Adrenal gland (tissue), 12 donors: Measurements from ENCODE around the gene PLS1. TPM values are rescaled to one million over a fixed set of nuclear protein-coding genes. Genes with fewer than 3 reads are reported as not detected.

Source experiments
- DNase-seq, 7 donors: peaks; one replicate each; pipeline ENCODE4 v3.0.0-alpha.2; 2019 to 2020
- H3K27ac ChIP-seq, 5 donors: fragments of 200-600 bp; sonication (generic) in 4 of 5; 1 replicate in 3 of 5; 2 replicates in 2 of 5; pipeline versions ENCODE4 v1.5.1 to v1.8.0; 2016 to 2020; ENCODE audit warnings: mild to moderate bottlenecking in 1 of 5
- H3K27me3 ChIP-seq: fragments of 200-600 bp; 2 replicates; pipeline ENCODE4 v1.8.0; 2021
- H3K36me3 ChIP-seq, 2 donors: fragments of 200-600 bp; replicated peaks in 1 of 2; 1 replicate in 1 of 2; 2 replicates in 1 of 2; pipeline versions ENCODE4 v1.5.1 to v1.8.0; 2018 to 2022
- H3K4me1 ChIP-seq, 2 donors: fragments of 200-600 bp; replicated peaks in 1 of 2; 1 replicate in 1 of 2; 2 replicates in 1 of 2; pipeline versions ENCODE4 v1.5.1 to v1.8.0; 2018 to 2021
- H3K4me3 ChIP-seq, 4 donors: fragments of 200-600 bp; sonication (generic) in 3 of 4; one replicate each; pipeline ENCODE4 v1.5.1; 2016 to 2018
- H3K9me3 ChIP-seq, 3 donors: fragments of 200-600 bp; sonication (generic) in 1 of 3; replicated peaks in 1 of 3; 1 replicate in 2 of 3; 2 replicates in 1 of 3; pipeline versions ENCODE4 v1.5.1 to v1.8.0; 2016 to 2021
- POLR2A ChIP-seq, 2 donors: fragments of 450-650 bp; IDR thresholded peaks; one replicate each; pipeline ENCODE4 v1.6.1; 2017; ENCODE audit warnings: antibody characterized with exemption in 2 of 2, mild to moderate bottlenecking in 2 of 2, moderate library complexity in 1 of 2
- WGBS, 4 donors: extraction: QIAGEN DNeasy Blood & Tissue Kit in 2 of 4; methylation state at CpG; one replicate each; pipeline versions ENCODE4 v1.1.5 to v1.1.7; 2013 to 2017; 5-methylcytosine and 5-hydroxymethylcytosine counted together
- intact Hi-C, 2 donors: fragments of 100-400 bp; cut with DNase I; formaldehyde crosslinking; loops; one replicate each; pipeline versions ENCODE4 v1.14.1 to v1.15.0; 2022 to 2023
- polyA plus RNA-seq, 3 donors: library from polyadenylated mRNA; stranded (reverse); fragments of 200-250 nt in 2 of 3; fragments of 350-450 nt in 1 of 3; fragmentation: Illumina TruSeq in 1 of 3; extraction: RNeasy Lipid Tissue Mini Kit (QIAGEN cat#74804) in 1 of 3; gene quantifications; one replicate each; pipeline ENCODE4 v1.2.3, GENCODE V29; 2013 to 2014
- total RNA-seq, 9 donors: library from RNA; depleted of rRNA in 4 of 9; stranded (reverse); fragments of >200 nt in 4 of 9; fragments of 120-200 nt in 1 of 9; fragmentation: NEBNext Ultra II Directional in 1 of 9; extraction: Animal tissue kit (Norgen Biotek cat#: 25700) in 1 of 9; gene quantifications; one replicate each; pipeline versions ENCODE4 v1.1.0 to v1.2.4, GENCODE V29; 2013 to 2023
- TF ChIP-seq, protein P1 (sequence below), 6 experiments: fragments of 450-650 bp in 4 of 6; fragments of 200-600 bp in 2 of 6; sonication (generic) in 1 of 6; IDR thresholded peaks; 1 replicate in 5 of 6; 2 replicates in 1 of 6; pipeline versions ENCODE4 v1.5.1 to v1.8.0; 2016 to 2021; ENCODE audit warnings: antibody characterized with exemption in 6 of 6, mild to moderate bottlenecking in 2 of 6, moderate library complexity in 1 of 6
- donor health status: healthy with polysubstance abuse.
- donor health status: Bipolar disorder and iron deficiency.
- donor health status: DM: yes; HTN: yes; CAD: no.
- donor health status: DM: no; HTN: no; CAD: no.
- donor health status: DM: no; HTN: no; CAD: no.
- donor health status: DM: yes; HTN: yes; CAD: no.

The PLS1 gene
- total and polyA plus RNA-seq, 12 donors = 0.74 to 12.9 (median 7.9) TPM

DNA sequence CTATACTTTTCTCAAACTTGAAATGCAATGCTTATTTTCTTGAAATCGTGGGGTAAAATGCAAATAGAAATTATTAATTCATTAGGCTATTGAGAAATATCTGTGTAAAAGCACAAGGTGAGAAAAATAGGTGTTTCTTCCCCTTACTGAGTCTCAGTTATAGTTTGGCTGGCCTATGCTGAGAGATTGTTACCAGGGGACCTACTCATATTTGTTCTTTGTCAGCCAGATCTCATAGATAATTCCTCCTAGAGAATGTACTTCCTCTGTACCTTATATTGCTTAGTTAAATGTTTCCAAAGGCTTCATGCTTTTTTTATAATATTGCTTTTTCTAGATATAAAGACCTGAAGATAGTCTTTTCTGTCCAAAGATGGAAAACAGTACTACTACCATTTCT is 67.7 kb downstream of the PLS1 start:
- Histone ChIP-seq H3K4me1 (no peaks in the 10 kb centered on the region), H3K4me3 (no peak overlapping the region), H3K27ac (no peak overlapping the region), H3K9me3 (no peaks in the 10 kb centered on the region), H3K27me3 (no peaks in the 10 kb centered on the region), H3K36me3 (no peaks in the 10 kb centered on the region)
- WGBS, 4 donors = 83 to 87% (median 86%) methylated on average over 1 of the region's 1 CpG
- TF ChIP-seq, protein P1, sequence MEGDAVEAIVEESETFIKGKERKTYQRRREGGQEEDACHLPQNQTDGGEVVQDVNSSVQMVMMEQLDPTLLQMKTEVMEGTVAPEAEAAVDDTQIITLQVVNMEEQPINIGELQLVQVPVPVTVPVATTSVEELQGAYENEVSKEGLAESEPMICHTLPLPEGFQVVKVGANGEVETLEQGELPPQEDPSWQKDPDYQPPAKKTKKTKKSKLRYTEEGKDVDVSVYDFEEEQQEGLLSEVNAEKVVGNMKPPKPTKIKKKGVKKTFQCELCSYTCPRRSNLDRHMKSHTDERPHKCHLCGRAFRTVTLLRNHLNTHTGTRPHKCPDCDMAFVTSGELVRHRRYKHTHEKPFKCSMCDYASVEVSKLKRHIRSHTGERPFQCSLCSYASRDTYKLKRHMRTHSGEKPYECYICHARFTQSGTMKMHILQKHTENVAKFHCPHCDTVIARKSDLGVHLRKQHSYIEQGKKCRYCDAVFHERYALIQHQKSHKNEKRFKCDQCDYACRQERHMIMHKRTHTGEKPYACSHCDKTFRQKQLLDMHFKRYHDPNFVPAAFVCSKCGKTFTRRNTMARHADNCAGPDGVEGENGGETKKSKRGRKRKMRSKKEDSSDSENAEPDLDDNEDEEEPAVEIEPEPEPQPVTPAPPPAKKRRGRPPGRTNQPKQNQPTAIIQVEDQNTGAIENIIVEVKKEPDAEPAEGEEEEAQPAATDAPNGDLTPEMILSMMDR (IDR thresholded peaks at IDR 0.05) = no peak
- no peak for TF ChIP-seq POLR2A (IDR thresholded peaks at IDR 0.05)
- DNase-seq = no peak
- intact Hi-C loops = no loop called here

DNA sequence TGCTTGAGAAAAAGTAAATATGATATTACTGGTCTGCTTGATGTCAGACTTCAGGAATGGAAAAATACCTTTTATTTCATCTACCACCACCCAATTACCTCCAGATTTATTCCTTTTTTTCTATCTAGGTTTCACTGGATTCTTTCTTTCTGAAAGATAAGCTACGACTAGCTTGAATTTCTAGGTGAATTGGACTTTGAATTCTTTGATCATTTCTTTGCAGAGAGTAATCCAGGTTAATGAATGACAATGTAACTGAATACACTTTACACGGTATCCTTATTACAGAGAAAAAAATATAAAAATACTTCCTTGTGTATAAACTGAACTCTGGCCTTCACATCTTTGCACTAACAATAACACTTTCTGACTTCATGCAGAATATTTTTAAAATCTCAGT is 68.1 kb downstream of the PLS1 start:
- no peaks in the 10 kb centered on the region for H3K36me3 ChIP-seq
- TF ChIP-seq, protein P1 (IDR thresholded peaks at IDR 0.05) = no peak
- TF ChIP-seq POLR2A (IDR thresholded peaks at IDR 0.05) = no peak
- H3K9me3 ChIP-seq = no peaks in the 10 kb centered on the region
- H3K27me3 ChIP-seq = no peaks in the 10 kb centered on the region
- 55 to 82% (median 74%) methylated on average over 2 of the region's 2 CpGs for WGBS, 4 donors
- intact Hi-C loops = no loop called here
- no peak overlapping the region for H3K27ac ChIP-seq
- H3K4me1 ChIP-seq = no peaks in the 10 kb centered on the region
- no peak overlapping the region for H3K4me3 ChIP-seq
- DNase-seq = no peak

GRCh38 chr3:142664819-142665218 is 68.6 kb downstream of the PLS1 start:
- no peaks in the 10 kb centered on the region for H3K4me1 ChIP-seq
- TF ChIP-seq POLR2A (IDR thresholded peaks at IDR 0.05) = no peak
- TF ChIP-seq, protein P1 (IDR thresholded peaks at IDR 0.05) = no peak
- DNase-seq = no peak
- intact Hi-C loops = no loop called here
- WGBS, 4 donors = 80 to 84% (median 81%) methylated on average over 2 of the region's 2 CpGs
- no peak overlapping the region for H3K27ac ChIP-seq
- H3K9me3 ChIP-seq = no peaks in the 10 kb centered on the region
- no peak overlapping the region for H3K4me3 ChIP-seq
- no peaks in the 10 kb centered on the region for H3K36me3 ChIP-seq
- no peaks in the 10 kb centered on the region for H3K27me3 ChIP-seq

GRCh38 chr3:142670120-142670519 is 73.9 kb downstream of the PLS1 start:
- intact Hi-C loops = no loop called here
- DNase-seq = no peak
- TF ChIP-seq POLR2A (IDR thresholded peaks at IDR 0.05) = no peak
- no peaks in the 10 kb centered on the region for H3K9me3 ChIP-seq
- H3K4me1 ChIP-seq = no peaks in the 10 kb centered on the region
- no peaks in the 10 kb centered on the region for H3K36me3 ChIP-seq
- H3K27me3 ChIP-seq = no peaks in the 10 kb centered on the region
- no peak overlapping the region for H3K27ac ChIP-seq
- no peak overlapping the region for H3K4me3 ChIP-seq
- 39 to 56% (median 46%) methylated on average over 1 of the region's 1 CpG for WGBS, 4 donors

DNA sequence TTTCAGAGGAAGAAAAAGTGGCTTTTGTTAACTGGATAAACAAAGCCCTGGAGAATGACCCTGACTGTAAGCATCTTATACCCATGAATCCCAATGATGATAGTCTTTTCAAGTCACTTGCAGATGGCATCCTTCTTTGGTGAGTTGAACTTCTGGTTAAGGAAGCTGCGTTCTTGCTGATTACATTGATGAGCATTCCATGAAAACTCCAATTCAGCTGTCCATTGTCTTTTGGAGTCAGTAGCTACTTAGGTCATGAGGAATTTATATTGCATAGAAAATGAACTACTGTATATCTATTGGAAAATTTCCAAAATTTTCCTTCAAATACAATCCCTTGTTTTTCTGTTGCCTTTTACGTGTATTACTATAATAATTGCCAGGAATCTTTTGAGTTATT is 80.0 kb downstream of the PLS1 start:
- no peaks in the 10 kb centered on the region for H3K9me3 ChIP-seq
- DNase-seq = no peak
- H3K4me1 ChIP-seq = no peaks in the 10 kb centered on the region
- no peak for TF ChIP-seq POLR2A (IDR thresholded peaks at IDR 0.05)
- TF ChIP-seq, protein P1 (IDR thresholded peaks at IDR 0.05) = no peak
- no peaks in the 10 kb centered on the region for H3K27me3 ChIP-seq
- H3K4me3 ChIP-seq = no peak overlapping the region
- no peaks in the 10 kb centered on the region for H3K36me3 ChIP-seq
- 75 to 86% (median 83%) methylated on average over 2 of the region's 2 CpGs for WGBS, 4 donors
- H3K27ac ChIP-seq = no peak overlapping the region
- intact Hi-C loops = no loop called here
